Natural killer cell (primary cell): ENCODE measurements around the gene GNPAT. TPM values are rescaled to one million over a fixed set of nuclear protein-coding genes. Genes with fewer than 3 reads are reported as not detected.

Experiments used
- ATAC-seq, 3 donors: fragments of 150-1000 bp in 2 of 3; fragments of 200-7000 bp in 1 of 3; cut with Tn5 transposase; 1 replicate in 1 of 3; 2 replicates in 2 of 3; pipeline ENCODE4 v1.10.0; 2021; ENCODE audit warnings: mild to moderate bottlenecking in 2 of 3, moderate library complexity in 2 of 3
- DNase-seq, 2 donors: peaks; one replicate each; pipeline versions ENCODE4 v3.0.0 to v3.0.0-alpha.2; 2013 to 2021; ENCODE audit warnings: mixed read lengths in 1 of 2
- H3K27ac ChIP-seq: one replicate; pipeline ENCODE4 v1.5.1; 2013; ENCODE audit warnings: mild to moderate bottlenecking, low read length
- H3K27me3 ChIP-seq: one replicate; pipeline ENCODE4 v1.6.1; 2013; ENCODE audit warnings: low read length; ENCODE audit not compliant: control insufficient read depth, insufficient read depth
- H3K36me3 ChIP-seq: one replicate; pipeline ENCODE4 v1.6.1; 2013; ENCODE audit warnings: low read length; ENCODE audit not compliant: control insufficient read depth, insufficient read depth
- H3K4me1 ChIP-seq: one replicate; pipeline ENCODE4 v1.6.1; 2013; ENCODE audit warnings: low read length; ENCODE audit not compliant: control insufficient read depth, insufficient read depth
- H3K4me3 ChIP-seq: one replicate; pipeline ENCODE4 v1.5.1; 2013; ENCODE audit warnings: low read length
- H3K9me3 ChIP-seq: one replicate; pipeline ENCODE4 v1.6.1; 2013; ENCODE audit warnings: low read length; ENCODE audit not compliant: control insufficient read depth, insufficient read depth
- H3K27ac Mint-ChIP-seq, 2 donors: one replicate each; pipeline ENCODE4 v1.8.0; 2022; ENCODE audit warnings: mild to moderate bottlenecking in 2 of 2, mixed read lengths in 2 of 2, moderate library complexity in 1 of 2
- H3K27me3 Mint-ChIP-seq, 2 donors: one replicate each; pipeline ENCODE4 v1.8.0; 2022; ENCODE audit warnings: low read depth in 2 of 2, mixed read lengths in 2 of 2
- H3K36me3 Mint-ChIP-seq: one replicate; pipeline ENCODE4 v1.8.0; 2022; ENCODE audit warnings: mixed read lengths
- H3K4me1 Mint-ChIP-seq, 2 donors: one replicate each; pipeline ENCODE4 v1.8.0; 2022; ENCODE audit warnings: mixed read lengths in 2 of 2
- H3K4me3 Mint-ChIP-seq: one replicate; pipeline ENCODE4 v1.8.0; 2022; ENCODE audit warnings: mild to moderate bottlenecking, moderate library complexity, mixed read lengths
- H3K9me3 Mint-ChIP-seq, 2 donors: one replicate each; pipeline ENCODE4 v1.8.0; 2022; ENCODE audit warnings: mixed read lengths in 2 of 2
- WGBS: methylation state at CpG from one replicate; pipeline ENCODE4 v1.1.7; 2013; ENCODE audit warnings: missing lambda C conversion rate; ENCODE audit not compliant: insufficient coverage; 5-methylcytosine and 5-hydroxymethylcytosine counted together
- intact Hi-C: fragments of 100-400 bp; cut with micrococcal nuclease; formaldehyde crosslinking; loops from one replicate; pipeline ENCODE4 v1.14.2; 2022
- total RNA-seq, 4 donors: library from RNA; stranded (reverse); fragments of 120-200 nt in 1 of 4; gene quantifications; one replicate each; pipeline versions ENCODE4 v1.2.3 to v1.2.4, GENCODE V29; 2013 to 2022
- TF ChIP-seq, protein P1 (sequence below): fragments of 200-600 bp; IDR thresholded peaks from one replicate; pipeline ENCODE4 v1.8.0; 2022; ENCODE audit warnings: antibody characterized with exemption

Gene GNPAT
- total RNA-seq, 3 donors from 2014 or later (not counting 1 experiment from before 2014, with no cell fraction given), result 20.5 to 29.3 (median 23.1) TPM

- ATAC-seq, result no peak
- TF ChIP-seq, protein P1, sequence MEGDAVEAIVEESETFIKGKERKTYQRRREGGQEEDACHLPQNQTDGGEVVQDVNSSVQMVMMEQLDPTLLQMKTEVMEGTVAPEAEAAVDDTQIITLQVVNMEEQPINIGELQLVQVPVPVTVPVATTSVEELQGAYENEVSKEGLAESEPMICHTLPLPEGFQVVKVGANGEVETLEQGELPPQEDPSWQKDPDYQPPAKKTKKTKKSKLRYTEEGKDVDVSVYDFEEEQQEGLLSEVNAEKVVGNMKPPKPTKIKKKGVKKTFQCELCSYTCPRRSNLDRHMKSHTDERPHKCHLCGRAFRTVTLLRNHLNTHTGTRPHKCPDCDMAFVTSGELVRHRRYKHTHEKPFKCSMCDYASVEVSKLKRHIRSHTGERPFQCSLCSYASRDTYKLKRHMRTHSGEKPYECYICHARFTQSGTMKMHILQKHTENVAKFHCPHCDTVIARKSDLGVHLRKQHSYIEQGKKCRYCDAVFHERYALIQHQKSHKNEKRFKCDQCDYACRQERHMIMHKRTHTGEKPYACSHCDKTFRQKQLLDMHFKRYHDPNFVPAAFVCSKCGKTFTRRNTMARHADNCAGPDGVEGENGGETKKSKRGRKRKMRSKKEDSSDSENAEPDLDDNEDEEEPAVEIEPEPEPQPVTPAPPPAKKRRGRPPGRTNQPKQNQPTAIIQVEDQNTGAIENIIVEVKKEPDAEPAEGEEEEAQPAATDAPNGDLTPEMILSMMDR, result no peak
- Histone ChIP-seq H3K9me3 (no peaks in the 10 kb centered on the region), H3K4me3 (no peak overlapping the region), H3K4me1 (no peaks in the 10 kb centered on the region), H3K27me3 (no peaks in the 10 kb centered on the region), H3K36me3 (no peaks in the 10 kb centered on the region), H3K27ac (no peak overlapping the region)
- Mint-ChIP-seq H3K4me3 (no peak overlapping the region), H3K4me1 (no peaks in the 10 kb centered on the region), H3K36me3 (no peaks in the 10 kb centered on the region), H3K27me3 (peaks cover 8 to 19% of the 10 kb centered on the region in 2 donors), H3K9me3 (no peaks in the 10 kb centered on the region), H3K27ac (no peak overlapping the region)
- 83% methylated on average over 1 of the region's 2 CpGs for WGBS
- no peak for DNase-seq
- intact Hi-C loops, result no loop called here
Observed at GRCh38 chr1:231194476-231194842, 46.6 kb upstream of the GNPAT start.

GRCh38 chr1:231194843-231195516 is 46.0 kb upstream of the GNPAT start:
- no peaks in the 10 kb centered on the region for H3K36me3 ChIP-seq
- H3K27ac Mint-ChIP-seq, result no peak overlapping the region
- H3K9me3 Mint-ChIP-seq, result no peaks in the 10 kb centered on the region
- WGBS, result 84% methylated on average over 8 of the region's 8 CpGs
- no peak overlapping the region for H3K4me3 Mint-ChIP-seq
- intact Hi-C loops, result no loop called here
- no peaks in the 10 kb centered on the region for H3K36me3 Mint-ChIP-seq
- ATAC-seq (no peak), DNase-seq (no peak)
- H3K27me3 Mint-ChIP-seq, result peaks cover 8 to 19% of the 10 kb centered on the region in 2 donors
- no peaks in the 10 kb centered on the region for H3K9me3 ChIP-seq
- H3K27ac ChIP-seq, result no peak overlapping the region
- no peak overlapping the region for H3K4me3 ChIP-seq
- no peaks in the 10 kb centered on the region for H3K4me1 ChIP-seq
- no peaks in the 10 kb centered on the region for H3K4me1 Mint-ChIP-seq
- no peaks in the 10 kb centered on the region for H3K27me3 ChIP-seq
- TF ChIP-seq, protein P1, result no peak

DNA sequence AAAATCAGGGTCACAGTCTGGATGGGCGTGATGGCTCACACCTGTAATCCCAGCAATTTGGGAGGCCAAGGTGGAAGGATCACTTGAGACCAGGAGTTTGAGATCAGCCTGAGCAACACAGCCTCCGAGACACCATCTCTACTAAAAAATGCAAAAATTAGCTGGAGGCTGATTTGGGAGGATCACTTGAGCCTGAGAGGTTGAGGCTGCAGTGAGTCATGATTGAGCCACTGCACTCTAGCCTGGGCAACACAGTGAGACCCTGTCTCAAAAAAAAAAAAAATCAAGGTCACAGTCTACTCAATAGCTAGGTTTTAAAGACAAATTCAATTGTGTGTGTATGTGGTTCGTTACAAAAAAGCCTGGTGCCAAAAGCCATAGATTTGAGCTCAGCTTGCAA is 44.7 kb upstream of the GNPAT start:
- ATAC-seq, result no peak
- H3K9me3 ChIP-seq, result no peaks in the 10 kb centered on the region
- no peaks in the 10 kb centered on the region for H3K4me1 Mint-ChIP-seq
- no peak overlapping the region for H3K27ac Mint-ChIP-seq
- H3K4me1 ChIP-seq, result no peaks in the 10 kb centered on the region
- H3K4me3 ChIP-seq, result no peak overlapping the region
- H3K27ac ChIP-seq, result no peak overlapping the region
- 80% methylated on average over 2 of the region's 3 CpGs for WGBS
- TF ChIP-seq, protein P1, result no peak
- no peaks in the 10 kb centered on the region for H3K9me3 Mint-ChIP-seq
- no peak for DNase-seq
- intact Hi-C loops, result no loop called here
- H3K36me3 ChIP-seq, result no peaks in the 10 kb centered on the region
- H3K27me3 Mint-ChIP-seq, result peaks cover 8 to 28% of the 10 kb centered on the region in 2 donors
- no peak overlapping the region for H3K4me3 Mint-ChIP-seq
- H3K27me3 ChIP-seq, result no peaks in the 10 kb centered on the region
- no peaks in the 10 kb centered on the region for H3K36me3 Mint-ChIP-seq

DNA sequence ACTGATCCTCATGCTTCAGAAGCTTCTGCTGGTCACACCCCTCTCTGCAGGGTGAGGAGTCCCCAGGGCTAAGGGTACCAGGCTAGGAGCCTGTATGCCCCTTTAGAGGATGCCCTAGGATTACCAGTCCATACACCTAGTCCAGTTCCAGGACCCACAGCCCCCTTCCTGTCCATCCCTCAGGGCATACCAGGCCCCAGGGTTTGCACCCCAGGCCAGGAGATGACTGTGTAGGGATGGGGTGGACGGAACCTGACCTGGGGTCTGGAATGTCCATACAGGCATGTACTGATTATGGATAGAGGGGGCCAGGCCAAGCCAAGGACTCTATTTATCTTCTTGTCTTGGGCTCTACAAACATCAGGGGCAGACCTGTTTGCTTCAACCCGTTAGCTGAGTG is 44.3 kb upstream of the GNPAT start:
- no peak for DNase-seq
- no peak overlapping the region for H3K4me3 ChIP-seq
- intact Hi-C loops, result no loop called here
- H3K27me3 ChIP-seq, result no peaks in the 10 kb centered on the region
- H3K36me3 ChIP-seq, result no peaks in the 10 kb centered on the region
- H3K36me3 Mint-ChIP-seq, result no peaks in the 10 kb centered on the region
- H3K4me3 Mint-ChIP-seq, result no peak overlapping the region
- H3K9me3 Mint-ChIP-seq, result no peaks in the 10 kb centered on the region
- H3K27ac ChIP-seq, result no peak overlapping the region
- H3K4me1 ChIP-seq, result no peaks in the 10 kb centered on the region
- ATAC-seq, result no peak
- peaks cover 3% of the 10 kb centered on the region in 2 donors for H3K4me1 Mint-ChIP-seq
- no peak overlapping the region for H3K27ac Mint-ChIP-seq
- peaks cover 10 to 28% of the 10 kb centered on the region in 2 donors for H3K27me3 Mint-ChIP-seq
- no peaks in the 10 kb centered on the region for H3K9me3 ChIP-seq
- TF ChIP-seq, protein P1, result no peak
- WGBS, result 88% methylated on average over 1 of the region's 2 CpGs
